Stimulated activated CD4-positive, alpha-beta T cell treated with anti-CD3 and anti-CD28 coated beads, TNF-alpha, amount 100 ng/mL, for 4 hours (primary cell): Measurements from ENCODE around the gene CLCN2.

Experiments used
- DNase-seq, 3 experiments: peaks; one replicate each; pipeline ENCODE4 v3.0.0-alpha.2; 2020; ENCODE audit warnings: low read depth in 3 of 3

Gene CLCN2

GRCh38 chr3:184360070-184360928, 1.1 kb downstream of the CLCN2 start:
- DNase-seq: no peak

- DNase-seq: no peak
Measured at GRCh38 chr3:184359610-184360009, 1.8 kb downstream of the CLCN2 start.

DNA sequence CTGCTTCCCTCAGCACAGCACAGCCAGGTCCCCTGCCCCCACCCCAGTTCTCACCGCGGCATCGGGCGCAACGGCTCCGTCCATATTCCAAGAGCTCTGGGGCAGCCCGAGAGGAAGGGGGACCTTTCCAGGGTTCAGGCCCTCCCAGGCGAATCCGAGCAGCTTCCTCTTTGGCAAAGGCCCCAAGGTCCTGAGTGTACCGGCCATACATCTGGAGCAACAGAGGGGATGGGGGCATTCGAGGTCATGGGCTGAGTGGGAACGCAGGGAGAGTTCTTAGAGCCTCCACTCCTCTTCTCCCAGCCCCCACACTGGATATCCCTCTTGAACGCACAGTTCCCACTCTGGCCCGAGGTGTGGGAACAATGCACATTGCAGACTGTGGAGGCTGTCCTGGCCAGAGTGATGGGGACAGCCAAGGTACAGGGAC, 2.5 kb downstream of the CLCN2 start:
- no peak for DNase-seq

GRCh38 chr3:184358124-184358767, 3.2 kb downstream of the CLCN2 start:
- no peak for DNase-seq

DNA sequence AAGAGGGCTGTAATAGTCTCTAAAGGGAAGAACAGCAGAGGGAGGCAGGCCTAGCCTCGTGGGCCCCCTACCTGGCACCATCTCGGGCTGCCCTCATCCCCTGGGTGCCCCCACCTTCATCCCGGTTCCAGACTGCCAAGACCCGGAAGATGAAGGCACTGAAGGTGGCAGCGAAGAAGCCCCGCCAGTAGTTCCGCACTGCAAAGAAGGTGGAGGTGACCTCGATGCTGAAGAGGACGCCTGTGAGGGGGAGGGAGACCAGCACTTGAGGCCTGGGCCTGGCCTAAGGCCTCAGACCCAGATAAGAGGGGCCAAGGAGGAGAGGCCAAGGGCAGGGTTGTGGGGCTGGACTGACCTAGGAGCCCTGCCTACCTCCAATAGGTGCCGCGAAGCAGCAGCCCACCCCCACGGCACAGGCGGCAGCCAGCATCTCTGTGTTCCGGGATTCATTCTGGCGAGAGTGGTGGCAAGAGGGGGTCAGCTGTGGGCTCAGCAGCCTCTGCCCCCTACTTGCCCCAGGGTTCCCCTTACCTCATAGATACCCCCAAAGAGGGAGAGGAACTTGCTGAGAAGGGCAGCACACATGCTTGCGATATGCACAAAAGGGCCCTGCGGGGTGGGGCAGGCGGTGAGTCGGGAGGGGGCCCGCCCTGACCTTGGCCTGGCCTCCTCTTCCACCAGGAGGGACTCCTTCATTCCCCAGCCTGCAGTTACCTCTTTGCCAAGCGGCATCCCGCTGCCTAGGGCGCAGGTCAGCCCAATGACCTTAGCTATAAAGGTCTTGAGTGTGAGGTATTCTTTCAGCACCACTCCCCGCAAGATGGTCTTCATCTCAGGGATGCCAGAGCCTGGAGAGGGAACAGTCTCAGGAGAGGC, 3.9 kb downstream of the CLCN2 start:
- DNase-seq: no peak

GRCh38 chr3:184355261-184356040, 6.0 kb downstream of the CLCN2 start:
- no peak for DNase-seq

GRCh38 chr3:184354754-184355153, 6.7 kb downstream of the CLCN2 start:
- no peak for DNase-seq

GRCh38 chr3:184354121-184354728, 7.2 kb downstream of the CLCN2 start:
- DNase-seq: peak; percentile 44 to 62 (median 52)

DNA sequence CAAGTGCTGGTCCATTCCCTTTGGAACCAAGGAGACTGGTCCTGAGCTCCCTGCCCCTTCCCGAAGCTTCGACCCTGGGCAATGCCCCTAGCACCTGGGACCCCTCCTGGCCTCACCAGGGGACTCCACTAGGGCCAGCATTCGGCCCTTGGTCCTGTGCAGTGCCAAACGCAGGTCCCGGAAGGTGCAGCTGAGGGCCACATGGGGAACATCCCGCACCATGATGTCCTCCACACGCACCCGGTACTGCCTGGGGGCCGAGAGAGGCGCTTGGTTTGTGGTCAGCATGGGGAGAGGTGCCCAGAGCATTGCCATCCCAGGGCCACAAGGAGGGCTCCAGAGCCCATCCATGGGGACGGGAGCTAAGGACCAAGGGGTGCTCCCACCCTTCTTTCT, 7.9 kb downstream of the CLCN2 start:
- DNase-seq: no peak

DNA sequence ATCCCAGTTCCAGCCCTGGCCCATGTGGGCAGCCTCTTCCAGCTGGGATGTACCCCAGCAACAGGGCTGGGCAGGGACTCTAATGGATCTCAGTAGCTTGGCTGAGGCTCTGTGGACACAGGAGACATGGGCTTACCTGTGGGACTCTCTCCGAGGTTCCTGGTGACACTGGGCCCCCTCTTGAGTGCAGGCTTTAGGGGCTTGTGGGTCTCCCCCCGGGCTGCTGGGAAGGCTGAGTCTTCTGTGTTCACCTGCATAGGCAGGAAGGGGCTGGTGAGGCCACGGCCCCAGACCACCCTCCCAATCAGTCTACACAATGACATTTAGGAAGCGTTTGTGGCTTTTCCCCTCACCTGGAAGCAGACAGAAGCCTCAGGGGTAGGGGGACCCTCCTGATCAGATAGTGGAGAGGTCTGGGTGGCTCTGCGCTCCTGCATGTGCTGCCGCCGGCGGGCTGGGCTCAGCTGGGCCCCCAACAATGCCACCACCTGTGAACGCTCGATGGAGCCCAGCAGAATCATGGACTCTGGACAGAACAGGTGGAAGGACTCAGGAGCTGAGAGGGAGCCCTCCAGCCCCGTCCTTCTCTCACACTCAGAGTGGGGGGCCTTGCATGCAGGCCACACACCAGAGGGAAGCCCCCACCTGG, 8.4 kb downstream of the CLCN2 start:
- no peak for DNase-seq

- no peak for DNase-seq
Measured at GRCh38 chr3:184352149-184352785, 9.1 kb downstream of the CLCN2 start.

GRCh38 chr3:184351511-184352148, 9.8 kb downstream of the CLCN2 start:
- DNase-seq: no peak

GRCh38 chr3:184350618-184351017, 10.8 kb downstream of the CLCN2 start:
- no peak for DNase-seq

GRCh38 chr3:184349563-184350470, 11.6 kb downstream of the CLCN2 start:
- DNase-seq: no peak

- no peak for DNase-seq
Measured at GRCh38 chr3:184348057-184348382, 13.4 kb downstream of the CLCN2 start.

- no peak for DNase-seq
Measured at GRCh38 chr3:184347321-184348056, 13.9 kb downstream of the CLCN2 start.

DNA sequence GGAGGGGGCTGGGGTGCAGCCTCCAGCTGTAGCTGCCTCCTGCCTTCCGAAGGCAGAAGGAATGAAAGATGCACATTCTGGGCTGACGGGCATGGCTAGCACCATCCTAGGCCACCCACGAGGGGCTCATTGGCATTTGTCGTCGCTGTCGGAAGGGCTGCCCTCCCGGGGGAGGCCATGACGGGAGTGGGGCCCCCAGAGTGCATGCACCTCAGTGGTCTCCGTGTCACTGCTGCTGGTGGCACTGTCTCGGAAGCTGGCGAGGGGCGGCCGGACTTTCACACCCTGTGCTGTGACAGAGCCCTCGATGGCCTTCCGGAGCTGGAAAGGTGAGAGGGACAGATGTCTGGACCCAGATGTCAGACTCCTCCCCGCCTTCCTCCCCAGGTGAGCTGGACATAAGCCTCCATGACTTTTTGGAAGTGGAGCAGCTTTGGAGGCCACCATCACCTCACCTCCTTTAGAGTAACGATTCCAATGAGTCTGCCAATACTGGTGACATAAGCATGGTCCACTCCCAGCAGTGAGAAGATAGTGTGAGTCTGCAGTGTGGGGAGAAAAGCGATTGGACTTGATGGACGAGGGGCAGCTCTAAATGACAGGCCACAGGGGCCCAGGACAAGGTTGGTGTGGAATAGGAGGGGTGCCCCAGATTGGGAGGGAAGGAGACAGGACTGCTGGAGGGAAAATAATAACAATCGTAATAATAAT, 14.8 kb downstream of the CLCN2 start:
- DNase-seq: no peak
